ENCODE data around the gene RRAS2.

- TF ChIP-seq POLR2A (IDR thresholded peaks at IDR 0.05), result no peak
- TF ChIP-seq CTCF (IDR thresholded peaks at IDR 0.05), result no peak
Measured at GRCh38 chr11:14254533-14255237, 104.3 kb downstream of the RRAS2 start.

All from Peyer's patch (tissue), 4 donors.